ENCODE data around the gene CRY1.
"Not testable (repeated sequence)": the region's sequence is repeated elsewhere in the genome, so short reads cannot be mapped to it uniquely, and the experiment has no call there.

Gene CRY1

DNA sequence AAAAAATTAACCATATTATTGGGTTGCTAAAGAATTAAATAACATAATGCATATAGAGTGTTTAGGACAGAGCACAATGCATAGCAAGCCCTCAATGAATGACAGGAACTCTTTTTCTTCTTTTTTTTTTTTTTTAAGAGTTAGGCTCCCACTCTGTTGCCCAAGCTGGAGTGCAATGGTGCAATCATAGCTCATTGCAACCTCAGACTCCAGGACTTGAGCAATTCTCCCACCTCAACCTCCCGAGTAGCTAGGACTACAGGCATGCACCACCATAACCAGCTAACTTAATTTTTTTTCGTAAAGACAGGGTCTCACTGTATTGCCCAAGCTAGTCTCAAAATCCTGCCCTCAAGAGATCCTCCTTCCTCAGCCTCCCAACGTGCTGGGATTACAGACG lies 85.9 kb downstream of the CRY1 start:
- DNase-seq (ENCODE audit: low read depth in 2 of 2) = no peak

DNA sequence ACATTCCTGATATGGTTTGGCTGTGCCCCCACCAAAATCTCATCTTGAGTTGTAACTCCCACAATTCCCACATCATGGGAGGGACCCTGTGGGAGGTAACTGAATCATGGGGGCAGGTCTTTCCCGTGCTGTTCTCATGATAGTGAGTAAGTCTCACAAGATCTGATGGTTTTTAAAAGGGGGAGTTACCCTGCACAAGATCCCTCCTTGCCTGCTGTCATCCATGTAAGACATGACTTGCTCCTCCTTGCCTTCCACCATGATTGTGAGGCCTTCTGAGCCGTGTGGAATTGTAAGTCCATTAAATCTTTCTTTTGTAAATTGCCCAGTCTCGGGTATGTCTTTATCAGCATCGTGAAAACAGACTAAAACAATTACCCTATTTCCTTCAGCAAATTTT lies 90.7 kb downstream of the CRY1 start:
- DNase-seq (ENCODE audit: low read depth in 2 of 2) = not testable (repeated sequence)

DNA sequence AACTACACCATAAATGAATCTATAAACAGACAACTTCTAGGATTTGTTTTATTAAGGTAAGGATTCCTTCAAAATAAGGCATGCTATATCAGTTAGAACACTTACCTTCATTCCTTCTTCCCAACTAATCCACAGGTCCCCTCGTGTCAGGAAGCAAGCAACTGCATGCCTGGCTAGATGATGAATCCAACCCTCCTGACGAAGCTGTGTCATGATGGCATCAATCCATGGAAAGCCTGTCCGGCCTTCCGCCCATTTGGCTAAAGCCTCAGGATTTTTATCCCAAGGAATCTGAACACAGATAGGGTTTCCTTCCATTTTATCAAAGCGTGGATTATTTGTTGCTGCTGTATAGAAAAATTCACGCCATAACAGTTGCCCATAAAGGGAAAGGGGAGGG lies 93.9 kb downstream of the CRY1 start:
- DNase-seq (ENCODE audit: low read depth in 2 of 2) = no peak

DNA sequence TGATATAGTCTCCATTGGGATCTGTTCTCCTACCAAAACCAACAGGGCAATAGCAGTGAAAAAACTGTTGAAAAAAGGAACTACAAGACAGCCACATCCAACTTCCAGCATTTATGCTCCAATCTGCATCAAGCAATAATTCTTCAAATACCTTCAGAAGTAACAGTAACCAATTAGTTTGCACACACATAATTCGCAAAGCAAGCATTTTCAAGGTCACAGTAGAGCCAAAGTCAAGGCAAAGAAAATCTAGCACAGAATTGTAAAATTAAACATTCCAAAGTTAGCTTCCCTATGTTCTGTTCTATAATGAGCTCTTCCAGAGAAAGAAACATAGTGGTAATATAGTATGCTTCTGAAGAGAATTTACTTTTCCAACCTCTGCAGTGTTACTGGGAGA lies 95.4 kb downstream of the CRY1 start:
- DNase-seq (ENCODE audit: low read depth in 2 of 2) = no peak

DNA sequence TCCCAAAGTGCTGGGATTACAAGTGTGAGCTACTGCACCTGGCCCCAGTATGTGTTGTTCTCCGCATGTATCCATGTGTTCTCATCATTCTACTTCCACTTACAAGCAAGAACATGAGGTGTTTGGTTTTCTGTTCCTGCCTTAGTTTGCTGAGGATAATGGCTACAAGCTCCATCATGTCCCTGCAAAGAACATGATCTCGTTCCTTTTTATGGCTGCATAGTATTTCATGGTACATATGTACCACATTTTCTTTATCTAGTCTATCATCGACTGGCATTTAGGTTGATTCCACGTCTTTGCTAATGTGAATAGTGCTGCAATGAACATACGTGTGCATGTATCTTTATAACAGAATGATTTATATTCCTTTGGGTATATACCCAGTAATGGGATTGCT lies 97.2 kb downstream of the CRY1 start:
- DNase-seq (ENCODE audit: low read depth in 2 of 2) = not testable (repeated sequence)

DNA sequence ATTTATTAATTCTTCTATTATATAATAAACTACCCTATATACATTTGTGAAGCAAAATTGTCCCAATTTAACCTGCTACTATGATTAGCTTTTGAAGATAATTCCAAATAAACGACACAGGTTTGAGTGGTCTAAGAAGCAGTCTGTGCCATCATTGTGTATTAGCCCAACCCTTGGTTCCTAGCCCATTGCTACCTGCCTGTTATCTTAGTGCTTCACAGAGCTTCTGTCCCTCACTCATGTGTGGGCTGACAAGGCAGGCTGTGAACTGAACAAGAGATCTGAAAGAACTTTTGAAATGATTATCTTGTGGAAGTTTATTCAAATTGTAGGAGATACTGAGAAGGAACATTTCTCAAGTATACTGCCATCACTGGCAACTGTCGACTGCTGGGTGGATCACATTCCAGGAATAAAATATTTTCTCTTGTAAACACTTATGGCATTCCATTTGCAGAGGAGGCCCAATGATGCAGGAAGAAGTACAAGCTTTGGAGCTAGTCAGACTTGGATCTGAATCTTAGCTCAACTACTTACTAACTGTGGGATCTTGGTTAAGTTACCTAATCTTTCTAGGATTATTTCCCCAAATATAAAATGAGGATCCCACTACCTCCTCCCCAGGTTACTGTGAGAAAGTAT lies 98.6 kb downstream of the CRY1 start:
- no peak for DNase-seq (ENCODE audit: low read depth in 2 of 2)

DNA sequence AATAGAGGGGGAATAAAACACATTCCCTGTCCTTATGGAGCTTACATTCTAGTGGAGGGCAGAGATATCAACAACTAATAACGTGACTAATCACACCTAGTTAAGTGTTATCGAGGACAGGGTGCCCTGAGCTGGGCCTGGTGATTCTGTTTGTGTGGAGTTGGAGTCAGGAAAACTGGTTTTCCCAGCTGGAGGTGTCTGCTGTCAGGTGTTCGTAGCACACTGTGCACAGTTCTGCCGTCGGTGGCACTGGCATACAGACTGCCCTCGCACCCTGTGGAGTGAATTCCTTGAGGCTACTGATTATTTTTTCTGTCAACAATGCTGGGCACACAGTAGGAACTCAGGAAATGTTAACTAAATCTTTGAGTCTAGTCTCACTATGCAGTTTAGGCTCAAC lies 105.5 kb downstream of the CRY1 start:
- DNase-seq (ENCODE audit: low read depth in 2 of 2) = no peak

DNA sequence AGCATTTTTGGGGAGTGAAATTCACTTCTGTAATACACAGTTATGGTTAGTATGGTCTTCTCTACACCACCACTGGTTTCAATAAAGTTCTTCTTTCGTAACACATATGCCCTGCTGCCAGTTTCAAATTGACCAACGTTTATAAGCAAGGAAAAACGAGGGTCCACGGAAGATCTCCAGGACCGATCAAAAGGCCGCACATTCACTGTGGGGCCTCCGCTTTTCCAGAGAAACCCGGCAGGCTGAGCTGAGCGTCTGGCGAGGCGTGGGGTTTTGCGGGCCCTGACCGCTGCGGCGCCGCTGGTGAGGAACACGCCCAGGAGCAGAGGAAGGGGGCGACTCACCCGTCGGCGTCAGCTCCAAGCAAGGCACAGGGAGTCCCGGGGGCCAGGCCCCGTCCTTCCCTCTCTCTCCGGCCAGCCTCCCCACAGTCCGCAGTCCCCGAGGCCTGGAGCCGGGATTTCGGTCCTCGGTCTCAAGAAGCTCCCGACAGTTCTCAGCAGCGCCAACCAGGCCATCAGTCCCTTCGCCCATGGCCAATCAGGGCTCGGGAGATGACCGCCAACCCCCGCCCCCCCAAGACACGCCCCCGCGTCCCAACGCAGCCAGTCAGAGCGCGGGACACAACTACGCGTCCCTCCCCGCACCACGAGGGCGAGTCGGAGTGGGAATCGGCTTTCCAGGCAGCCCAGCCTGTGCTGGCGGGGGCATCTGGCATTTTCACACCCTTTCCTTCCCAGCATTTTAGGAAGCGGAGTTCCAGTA lies 106.5 kb downstream of the CRY1 start, which contains the start of gene MTERF2:
MTERF2 (minus strand) TSS at position 522 of the 765 bp plus-strand sequence. CDS start 8,432 bp downstream, outside the sequence.
- peak; percentile 68 to 69 for DNase-seq (ENCODE audit: low read depth in 2 of 2)

DNA sequence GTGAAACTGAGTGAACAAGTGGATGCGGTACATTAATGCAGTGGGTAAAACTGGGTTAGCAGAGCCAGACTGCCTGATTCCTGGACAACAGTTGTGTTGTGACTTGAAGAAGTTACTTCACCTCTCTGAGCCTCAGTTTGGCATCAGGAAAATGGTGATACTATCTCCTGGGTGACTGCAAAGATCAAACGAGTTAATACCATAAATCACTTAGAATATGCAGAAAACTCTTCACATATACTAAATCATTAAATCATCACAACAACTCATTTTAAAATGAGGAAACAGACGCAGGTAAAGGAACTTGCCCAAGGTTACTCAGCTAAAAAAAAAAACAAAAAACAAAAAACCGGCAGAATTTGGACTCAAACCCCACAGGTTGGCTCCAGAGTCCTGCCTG lies 107.2 kb downstream of the CRY1 start:
- DNase-seq (ENCODE audit: low read depth in 2 of 2) = no peak

DNA sequence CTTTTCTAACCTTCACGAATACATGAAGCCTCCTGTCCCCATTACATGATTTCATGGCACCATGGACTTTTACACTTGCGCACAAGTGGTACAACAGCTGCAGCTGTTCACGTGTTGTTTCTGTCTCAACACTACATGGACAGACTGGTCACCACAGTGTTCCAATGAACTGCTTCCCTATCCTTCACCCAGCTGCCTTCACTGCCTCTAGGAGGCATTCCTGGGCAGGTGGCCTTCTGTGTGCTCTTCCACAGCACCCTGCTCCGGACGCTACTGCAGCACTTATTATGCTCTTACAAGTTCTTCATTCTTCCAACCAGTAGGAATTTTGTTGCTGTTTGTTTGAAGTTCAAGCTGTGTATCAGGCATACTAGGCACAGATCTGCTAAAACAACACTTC lies 107.9 kb downstream of the CRY1 start:
- no peak for DNase-seq (ENCODE audit: low read depth in 2 of 2)

DNA sequence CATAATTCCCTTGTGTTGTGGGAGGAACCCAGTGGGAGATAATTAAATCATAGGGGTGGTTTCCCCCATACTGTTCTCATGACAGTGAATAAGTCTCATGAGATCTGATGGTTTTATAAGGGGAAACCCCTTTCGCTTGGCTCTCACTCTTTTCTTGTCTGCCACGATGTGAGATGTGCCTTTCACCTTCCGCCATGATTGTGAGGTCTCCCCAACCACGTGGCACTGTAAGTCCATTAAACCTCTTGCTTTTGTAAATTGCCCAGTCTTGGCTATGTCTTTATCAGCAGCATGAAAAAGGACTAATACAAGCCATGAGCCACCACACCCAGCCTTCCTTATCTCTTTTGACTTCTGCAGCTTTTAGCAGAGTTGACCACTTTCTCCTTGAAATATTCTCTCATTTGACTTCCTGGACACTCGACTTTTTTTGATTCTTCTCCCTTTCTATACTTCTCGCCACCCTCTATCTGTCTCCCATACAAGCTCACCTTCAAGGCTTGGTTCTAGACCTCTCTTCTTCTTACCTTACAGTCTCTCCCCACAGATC lies 108.7 kb downstream of the CRY1 start:
- no peak for DNase-seq (ENCODE audit: low read depth in 2 of 2)

DNA sequence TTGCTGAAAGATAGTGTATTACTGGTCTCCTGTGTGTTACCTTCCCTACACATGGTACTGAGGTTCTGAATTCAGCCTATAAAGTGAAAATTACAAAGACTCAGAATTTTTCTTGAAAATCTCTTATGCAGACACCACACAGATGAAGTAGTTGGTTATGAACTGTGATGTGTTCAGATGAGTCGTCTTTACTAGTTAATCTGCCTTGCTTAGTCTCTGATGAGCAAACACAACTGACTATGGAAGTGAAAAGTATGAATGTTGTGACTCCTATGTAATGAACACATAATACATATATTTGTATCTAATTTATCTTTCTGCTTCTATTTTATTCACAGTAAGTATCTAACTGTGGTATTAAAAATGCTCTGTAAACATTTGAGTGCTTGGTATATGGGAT lies 111.1 kb downstream of the CRY1 start:
- no peak for DNase-seq (ENCODE audit: low read depth in 2 of 2)

DNA sequence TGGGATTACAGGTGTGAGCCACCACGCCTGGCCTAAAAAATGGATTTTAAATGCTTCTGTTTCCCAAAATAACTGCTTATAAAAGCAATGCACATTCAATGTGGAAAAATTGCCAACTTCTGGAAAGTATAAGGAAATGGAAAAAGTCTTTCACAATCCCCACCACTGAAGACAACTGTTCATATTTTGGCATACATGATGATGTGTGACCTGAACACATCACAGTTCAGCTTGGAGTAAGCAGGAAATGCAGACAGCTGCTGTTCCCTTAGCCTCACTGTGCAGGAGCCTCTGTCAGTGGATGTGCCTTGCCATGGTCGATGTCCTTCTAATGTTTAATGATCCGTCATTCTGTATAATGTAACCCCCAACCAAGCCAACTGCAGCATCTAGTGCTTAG lies 111.6 kb downstream of the CRY1 start:
- no peak for DNase-seq (ENCODE audit: low read depth in 2 of 2)

DNA sequence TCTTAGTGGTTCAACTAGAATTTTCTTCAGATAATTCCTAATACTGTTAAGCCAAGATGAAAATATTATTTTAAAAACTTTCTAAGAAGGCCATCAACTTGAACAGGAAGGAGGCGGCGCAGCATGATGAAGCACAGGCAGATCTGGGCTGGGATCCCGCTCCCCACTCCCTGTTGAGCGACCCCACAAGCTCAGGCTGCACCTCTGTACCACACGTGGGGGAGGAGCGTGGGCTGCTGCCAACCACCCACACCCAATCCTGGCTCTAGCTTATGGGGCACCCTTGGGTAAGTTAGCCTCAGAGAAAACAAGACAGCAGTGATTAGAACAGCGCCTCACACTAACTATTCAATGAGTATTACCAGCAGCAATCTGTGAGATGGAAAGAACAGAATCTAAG lies 112.4 kb downstream of the CRY1 start:
- DNase-seq (ENCODE audit: low read depth in 2 of 2) = no peak

DNA sequence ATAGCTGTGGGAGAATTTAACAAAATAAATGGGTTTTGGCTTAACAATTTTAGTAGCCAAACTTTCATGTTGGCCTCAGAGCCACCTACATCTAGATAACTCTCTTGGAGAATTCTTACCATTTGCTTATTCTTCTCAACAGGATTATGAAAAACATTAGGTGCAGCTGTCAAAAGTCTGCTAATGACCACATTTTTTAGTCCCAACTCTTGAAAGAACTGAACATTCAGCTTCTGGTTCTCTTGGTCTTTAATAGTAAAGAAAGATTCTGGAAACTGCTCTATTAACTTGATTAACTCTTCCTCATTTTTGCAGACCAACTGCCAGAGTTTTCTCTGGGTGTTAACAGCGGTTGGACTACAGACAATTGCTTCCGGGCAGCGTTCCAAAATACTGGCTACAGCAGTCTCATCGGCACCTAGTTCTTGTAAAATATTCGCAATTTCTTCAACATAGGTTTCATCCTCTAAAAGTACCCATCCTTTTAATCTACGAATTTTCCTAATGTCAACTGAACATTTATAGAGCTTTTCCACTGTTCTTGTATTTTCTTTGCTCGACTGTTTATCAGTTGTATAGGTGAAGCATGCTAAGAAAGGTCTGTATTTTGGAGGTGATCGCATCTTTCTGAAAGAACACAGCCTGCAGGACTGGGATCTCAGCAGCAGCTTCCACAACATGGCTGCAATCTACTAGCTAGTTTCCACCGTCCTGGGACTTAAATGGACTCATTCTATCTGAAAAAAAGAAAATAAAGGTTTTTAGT lies 115.1 kb downstream of the CRY1 start:
- no peak for DNase-seq (ENCODE audit: low read depth in 2 of 2)

DNA sequence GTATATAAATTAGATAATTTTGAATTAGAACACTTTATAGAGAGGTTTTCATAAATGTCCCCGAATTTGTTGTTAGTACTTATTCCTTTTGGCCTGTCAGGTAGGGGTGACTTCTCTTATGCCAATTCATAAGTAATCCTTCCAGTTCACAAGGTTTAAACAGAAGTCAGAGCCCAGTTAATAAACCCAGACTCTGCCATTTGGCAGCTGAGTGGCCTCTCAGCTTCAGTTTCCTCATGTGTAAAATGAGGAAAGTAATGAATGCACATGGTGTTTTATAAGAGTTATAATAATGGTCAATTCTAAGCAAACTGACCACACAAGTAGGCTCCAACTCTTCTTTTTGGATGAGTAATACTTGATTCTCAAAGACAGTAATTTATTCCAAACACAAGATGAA lies 116.7 kb downstream of the CRY1 start:
- DNase-seq (ENCODE audit: low read depth in 2 of 2) = no peak

DNA sequence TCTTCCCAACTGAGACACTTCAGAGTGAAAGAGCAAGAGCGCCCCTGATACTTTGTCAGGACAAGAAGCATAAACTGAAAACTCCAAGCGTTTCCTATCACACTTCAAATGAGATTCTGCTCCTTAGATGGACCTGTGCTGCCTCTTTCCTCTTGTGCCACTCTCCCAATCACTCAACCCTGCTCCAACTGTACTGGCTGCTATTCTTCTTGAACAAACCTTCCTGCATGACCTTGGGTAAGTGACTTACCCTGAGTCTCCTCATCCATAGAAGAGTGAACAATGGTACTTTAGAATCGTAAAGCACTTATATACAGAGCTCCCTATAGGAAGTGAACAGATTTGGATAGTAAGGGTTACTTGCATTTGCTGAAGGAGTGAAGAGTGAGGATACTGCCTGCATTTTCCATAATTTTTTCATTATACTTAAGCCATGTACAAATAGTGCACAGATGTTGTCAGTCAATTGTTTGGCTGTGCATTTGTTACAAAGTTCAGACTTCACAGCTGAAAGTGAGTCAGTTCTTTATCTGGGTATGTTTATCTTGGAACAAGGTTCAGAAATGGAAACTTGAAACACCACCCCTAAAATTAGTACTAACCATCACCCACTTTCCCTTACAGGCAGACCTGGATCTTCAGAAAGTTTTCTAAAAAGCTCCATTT lies 117.2 kb downstream of the CRY1 start:
- DNase-seq (ENCODE audit: low read depth in 2 of 2) = no peak

DNA sequence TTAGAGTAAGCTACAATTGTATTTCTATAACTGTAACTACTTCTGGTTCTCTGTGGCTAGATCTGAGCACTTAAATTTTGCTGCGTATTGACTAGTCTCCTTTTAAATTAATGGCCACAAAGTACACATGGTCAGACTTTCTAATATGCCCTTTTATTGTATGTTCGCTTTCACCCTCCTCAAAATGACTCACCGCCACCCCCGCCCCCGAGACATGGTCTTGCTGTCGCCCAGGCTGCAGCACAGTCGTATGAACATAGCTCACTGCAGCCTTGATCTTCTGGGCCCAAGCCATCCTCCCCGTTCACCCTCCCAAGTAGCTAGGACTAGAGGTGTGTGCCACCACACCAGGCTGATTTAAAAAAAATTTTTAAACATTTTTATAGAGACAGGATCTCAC lies 118.3 kb downstream of the CRY1 start:
- no peak for DNase-seq (ENCODE audit: low read depth in 2 of 2)

DNA sequence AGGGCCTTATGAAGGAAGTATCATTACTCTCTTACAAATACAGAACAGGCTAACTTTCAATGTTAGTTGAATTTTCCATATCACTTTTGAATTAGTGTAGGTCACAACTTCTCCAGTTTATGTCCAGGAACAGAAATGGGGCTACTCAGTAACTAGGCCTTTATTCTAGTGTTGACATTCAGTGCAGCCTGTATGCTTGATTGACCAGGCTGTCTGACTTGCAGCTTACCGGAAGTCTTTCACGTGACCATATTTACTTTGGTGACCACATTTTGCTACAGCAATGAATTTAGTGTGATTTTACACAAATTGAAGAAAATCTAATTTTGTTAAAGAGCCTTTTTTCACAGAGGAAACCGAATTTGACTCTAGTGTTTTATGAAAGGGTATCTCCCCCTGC lies 118.8 kb downstream of the CRY1 start:
- no peak for DNase-seq (ENCODE audit: low read depth in 2 of 2)

DNA sequence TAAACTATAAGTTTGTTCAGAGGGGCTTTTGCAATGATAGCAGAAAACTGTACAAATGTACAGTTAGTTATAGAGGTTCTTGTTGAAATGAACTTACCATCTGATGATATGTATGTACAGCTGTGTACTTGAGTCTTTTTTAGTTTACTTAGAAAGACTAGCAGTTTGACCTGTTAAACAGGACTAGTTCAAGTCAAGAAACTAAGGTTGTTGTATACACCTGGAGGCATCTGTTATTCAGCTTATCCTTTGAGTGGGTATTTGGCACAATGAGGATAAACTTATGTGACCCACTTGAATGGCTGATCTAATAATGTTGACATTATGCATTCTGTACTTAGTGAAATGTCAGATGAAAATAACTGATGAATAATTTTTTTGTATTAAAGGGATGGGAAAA lies 119.8 kb downstream of the CRY1 start:
- DNase-seq (ENCODE audit: low read depth in 2 of 2) = no peak

DNA sequence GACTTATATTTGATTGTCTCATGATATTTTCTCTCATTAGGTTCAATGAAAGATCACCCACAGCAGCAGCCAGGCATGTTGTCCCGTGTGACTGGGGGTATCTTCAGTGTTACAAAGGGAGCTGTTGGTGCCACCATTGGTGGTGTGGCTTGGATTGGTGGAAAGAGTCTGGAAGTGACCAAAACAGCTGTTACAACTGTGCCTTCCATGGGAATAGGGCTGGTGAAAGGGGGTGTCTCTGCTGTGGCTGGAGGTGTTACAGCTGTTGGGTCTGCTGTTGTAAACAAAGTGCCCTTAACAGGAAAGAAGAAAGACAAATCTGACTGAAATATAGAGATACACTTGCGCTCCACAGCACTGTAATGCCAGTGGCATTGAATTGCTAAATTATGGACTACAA lies 122.3 kb downstream of the CRY1 start:
- no peak for DNase-seq (ENCODE audit: low read depth in 2 of 2)

DNA sequence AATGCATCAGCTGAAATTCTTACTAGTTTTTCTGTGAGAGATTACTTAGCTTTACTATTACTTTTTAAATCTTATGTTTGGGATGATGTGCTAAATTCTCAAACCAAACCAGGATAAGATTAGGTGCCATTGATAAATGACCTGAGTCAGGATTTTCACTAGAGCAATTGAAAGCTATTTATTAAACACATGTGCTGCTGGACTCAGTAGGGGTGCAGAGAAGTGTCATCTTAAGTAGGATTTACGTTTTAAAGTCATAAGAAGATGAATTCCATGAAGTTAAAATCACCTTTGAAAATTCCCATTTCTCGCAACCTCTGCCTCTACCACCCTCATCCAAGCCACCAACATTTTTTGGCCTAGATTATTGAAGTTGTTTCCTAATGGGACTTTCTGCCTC lies 128.8 kb downstream of the CRY1 start:
- DNase-seq (ENCODE audit: low read depth in 2 of 2) = no peak

All from activated CD4-positive, alpha-beta T cell treated with anti-CD3 and anti-CD28 coated beads for 24 hours (primary cell).